Measurements from ENCODE around the gene SIK3. TPM values are rescaled to one million over a fixed set of nuclear protein-coding genes. Genes with fewer than 3 reads are reported as not detected.

Gene SIK3
- total and polyA plus RNA-seq, 2 donors (not counting 3 experiments of a cell fraction or from before 2014, with no cell fraction given), result 10.3 to 21.3 TPM

- Histone ChIP-seq H3K79me2 (ENCODE audit: control insufficient read depth, insufficient read depth, low read length) (no peaks in the 10 kb centered on the region), H3K9me3 (replicated peaks; ENCODE audit: control insufficient read depth, insufficient read depth, low read length) (no peaks in the 10 kb centered on the region), H4K20me1 (replicated peaks; ENCODE audit: control insufficient read depth, extremely low read depth, insufficient read depth, low read length) (peaks cover 2% of the 10 kb centered on the region), H3K4me3 (replicated peaks in 1 of 3; ENCODE audit: insufficient read depth in 1 of 3, low read depth in 1 of 3, low read length in 3 of 3) (no peak overlapping the region), H3K4me1 (ENCODE audit: control insufficient read depth, extremely low read depth, insufficient read depth, low read length) (peaks cover 31% of the 10 kb centered on the region), H2AFZ (ENCODE audit: low read depth, low read length) (no peak overlapping the region), H3K27ac (ENCODE audit: insufficient read depth, low read depth, low read length) (no peak overlapping the region), H3K9ac (replicated peaks; ENCODE audit: extremely low read depth, insufficient read depth, low read length) (no peak overlapping the region), H3K4me2 (ENCODE audit: insufficient read depth, low read length) (no peak overlapping the region), H3K9me1 (replicated peaks; ENCODE audit: control insufficient read depth, extremely low read depth, insufficient read depth, low read length) (no peaks in the 10 kb centered on the region), H3K27me3 (ENCODE audit: control insufficient read depth in 2 of 2, insufficient read depth in 2 of 2, low read length in 2 of 2) (no peaks in the 10 kb centered on the region), H3K36me3 (ENCODE audit: control insufficient read depth in 2 of 2, extremely low read depth in 1 of 2, insufficient read depth in 2 of 2, low read length in 2 of 2) (no peaks in the 10 kb centered on the region)
- dilution Hi-C loops (cut with MboI; ENCODE audit: extremely low pct_ligation_motif_present, low sequenced_read_pairs), result no loop called here
- no TSS peak for BruUV-seq (replicated peaks)
- intact Hi-C loops (cut with micrococcal nuclease), result no loop called here
- no peak for FAIRE-seq
- no peak for TF ChIP-seq FOS (IDR thresholded peaks at IDR 0.05; ENCODE audit: borderline replicate concordance, insufficient read depth, low read length)
- no peak for TF ChIP-seq POLR2A (IDR thresholded peaks at IDR 0.05; ENCODE audit: low read depth, low read length)
- no peak for TF ChIP-seq JUN (IDR thresholded peaks at IDR 0.05; ENCODE audit: borderline replicate concordance, insufficient read depth, insufficient read length, low read depth)
- no peak for TF ChIP-seq GATA2 (IDR thresholded peaks at IDR 0.05; ENCODE audit: insufficient read depth, insufficient read length, low read depth, low read length)
- no peak for TF ChIP-seq CTCF (IDR thresholded peaks at IDR 0.05; ENCODE audit: extremely low read depth in 1 of 2, insufficient read depth in 1 of 2, low read depth in 1 of 2, low read length in 2 of 2)
- TF ChIP-seq, protein P1, sequence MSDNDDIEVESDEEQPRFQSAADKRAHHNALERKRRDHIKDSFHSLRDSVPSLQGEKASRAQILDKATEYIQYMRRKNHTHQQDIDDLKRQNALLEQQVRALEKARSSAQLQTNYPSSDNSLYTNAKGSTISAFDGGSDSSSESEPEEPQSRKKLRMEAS (IDR thresholded peaks at IDR 0.05; ENCODE audit: insufficient read depth, insufficient read length), result no peak
- TF ChIP-seq POLR2AphosphoS5 (IDR thresholded peaks at IDR 0.05; ENCODE audit: insufficient read depth, low read depth, low read length), result no peak
- DNase-seq (ENCODE audit: low read depth, low spot score), result no peak
- POLR2A ChIA-PET, result no interaction called here
- CTCF ChIA-PET, result interaction anchor here (1.2 to 1.4 kb wide), 4 partner anchors 14 to 283 kb away, joined by 3 to 4 read pairs (median 4); partner anchors contain the start of gene APOA5
Observed at GRCh38 chr11:117073539-117073938, 24.7 kb downstream of the SIK3 start.

Measured in endothelial cell of umbilical vein (primary cell).